K562 (cell line): ENCODE measurements around the gene COX20. TPM values are rescaled to one million over a fixed set of nuclear protein-coding genes. Genes with fewer than 3 reads are reported as not detected.

Experiments used
- ARID1B ChIP-seq: fragments of 450-650 bp; IDR thresholded peaks from 2 replicates; pipeline ENCODE4 v1.6.1; 2016; ENCODE audit warnings: antibody characterized with exemption, mild to moderate bottlenecking, inconsistent platforms
- CBX1 ChIP-seq: sonication (generic); IDR thresholded peaks from 2 replicates; pipeline ENCODE4 v1.6.1; 2016; ENCODE audit warnings: antibody characterized with exemption, low read depth, mild to moderate bottlenecking
- DPF2 ChIP-seq: fragments of 450-650 bp; IDR thresholded peaks from 2 replicates; pipeline ENCODE4 v1.6.1; 2016
- KLF16 ChIP-seq: IDR thresholded peaks from 2 replicates; pipeline ENCODE4 v1.6.1; 2016; ENCODE audit warnings: antibody characterized with exemption
- MIER1 ChIP-seq: fragments of 450-650 bp; IDR thresholded peaks from 2 replicates; pipeline ENCODE4 v1.6.1; 2016; ENCODE audit warnings: antibody characterized with exemption, mild to moderate bottlenecking, low read depth
- NBN ChIP-seq: fragments of 450-650 bp; IDR thresholded peaks from 2 replicates; pipeline ENCODE4 v1.6.1; 2016; ENCODE audit warnings: low read depth, mild to moderate bottlenecking
- polyA plus RNA-seq, 8 experiments: library from polyadenylated mRNA; depleted of rRNA in 4 of 8; stranded (reverse) in 5 of 8; unstranded in 3 of 8; fragments of >200 nt; fragmentation: Nextera tagmentation in 2 of 8; fragmentation: Illumina TruSeq in 1 of 8; extraction: Ambion mirVana in 2 of 8; extraction: Trizol in 1 of 8; gene quantifications; 2 replicates each; pipeline versions ENCODE4 v1.2.1 to v1.2.3, GENCODE V29; 2011 to 2014; ENCODE audit warnings: inconsistent platforms in 1 of 8, missing spikeins in 1 of 8
- total RNA-seq, 7 experiments: library from RNA; depleted of rRNA in 6 of 7; stranded (reverse); fragments of >200 nt in 6 of 7; fragmentation: Illumina TruSeq in 2 of 7; extraction: Trizol in 2 of 7; gene quantifications; 2 replicates each; pipeline versions ENCODE4 v1.2.1 to v1.2.3, GENCODE V29; 2011 to 2021; ENCODE audit warnings: low replicate concordance in 1 of 7
- TF ChIP-seq, protein P1 (sequence below): sonication (generic); formaldehyde crosslinking; IDR thresholded peaks from 2 replicates; pipeline ENCODE4 v1.8.0; 2023; ENCODE audit warnings: mild to moderate bottlenecking, missing genetic modification reagents
- TF ChIP-seq, protein P2 (sequence below), 2 experiments: fragments of 450-650 bp; formaldehyde crosslinking in 1 of 2; IDR thresholded peaks; 2 replicates each; pipeline versions ENCODE4 v1.4.0 to v1.6.1; 2014 to 2020; ENCODE audit warnings: mild to moderate bottlenecking in 2 of 2, borderline replicate concordance in 1 of 2, low read depth in 1 of 2
- TF ChIP-seq, protein P3 (sequence below): fragments of 450-650 bp; IDR thresholded peaks from 2 replicates; pipeline ENCODE4 v1.6.1; 2016; ENCODE audit warnings: mild to moderate bottlenecking

COX20 gene
- total and polyA plus RNA-seq, 9 of the 15 experiments (the other 6 are each of a cell fraction or from before 2014, with no cell fraction given) = 41.5 to 192 (median 84.3) TPM

DNA sequence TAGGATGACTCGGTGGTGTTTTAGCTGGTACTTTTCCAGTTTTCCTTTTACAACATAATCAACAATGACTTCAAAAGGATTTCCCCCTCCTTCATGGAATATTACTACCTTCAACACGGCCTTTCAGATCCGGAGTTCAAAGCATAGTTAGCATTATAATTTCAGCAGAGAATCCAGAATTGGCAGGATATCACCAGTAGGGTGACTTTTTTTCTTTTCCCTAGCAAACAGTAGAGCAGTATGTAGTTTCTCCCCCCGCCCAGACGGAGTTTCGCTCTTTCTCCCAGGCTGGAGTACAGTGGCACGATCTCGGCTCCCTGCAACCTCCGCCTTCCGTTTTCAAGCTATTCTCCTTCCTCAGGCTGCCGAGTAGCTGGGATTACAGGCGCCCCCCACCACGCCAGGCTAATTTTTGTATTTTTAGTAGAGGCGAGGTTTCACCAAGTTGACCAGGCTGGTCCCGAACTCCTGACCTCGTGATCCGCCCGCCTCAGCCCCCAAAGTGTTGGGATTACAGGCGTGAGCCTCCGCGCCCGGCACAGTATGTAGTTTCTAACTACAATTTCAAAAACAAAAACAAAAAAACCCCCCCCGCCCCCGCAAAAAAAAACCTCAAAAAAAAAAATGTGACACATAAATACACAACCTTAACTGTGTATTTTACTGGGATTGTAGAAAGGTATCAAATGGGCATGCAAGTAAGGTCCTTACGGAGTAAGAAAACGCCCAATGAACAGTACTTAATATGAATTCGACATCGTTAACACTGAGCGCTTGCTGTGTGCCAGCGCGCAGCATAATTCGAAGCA is 1.5 kb upstream of the COX20 start (continued):
- TF ChIP-seq, protein P1, sequence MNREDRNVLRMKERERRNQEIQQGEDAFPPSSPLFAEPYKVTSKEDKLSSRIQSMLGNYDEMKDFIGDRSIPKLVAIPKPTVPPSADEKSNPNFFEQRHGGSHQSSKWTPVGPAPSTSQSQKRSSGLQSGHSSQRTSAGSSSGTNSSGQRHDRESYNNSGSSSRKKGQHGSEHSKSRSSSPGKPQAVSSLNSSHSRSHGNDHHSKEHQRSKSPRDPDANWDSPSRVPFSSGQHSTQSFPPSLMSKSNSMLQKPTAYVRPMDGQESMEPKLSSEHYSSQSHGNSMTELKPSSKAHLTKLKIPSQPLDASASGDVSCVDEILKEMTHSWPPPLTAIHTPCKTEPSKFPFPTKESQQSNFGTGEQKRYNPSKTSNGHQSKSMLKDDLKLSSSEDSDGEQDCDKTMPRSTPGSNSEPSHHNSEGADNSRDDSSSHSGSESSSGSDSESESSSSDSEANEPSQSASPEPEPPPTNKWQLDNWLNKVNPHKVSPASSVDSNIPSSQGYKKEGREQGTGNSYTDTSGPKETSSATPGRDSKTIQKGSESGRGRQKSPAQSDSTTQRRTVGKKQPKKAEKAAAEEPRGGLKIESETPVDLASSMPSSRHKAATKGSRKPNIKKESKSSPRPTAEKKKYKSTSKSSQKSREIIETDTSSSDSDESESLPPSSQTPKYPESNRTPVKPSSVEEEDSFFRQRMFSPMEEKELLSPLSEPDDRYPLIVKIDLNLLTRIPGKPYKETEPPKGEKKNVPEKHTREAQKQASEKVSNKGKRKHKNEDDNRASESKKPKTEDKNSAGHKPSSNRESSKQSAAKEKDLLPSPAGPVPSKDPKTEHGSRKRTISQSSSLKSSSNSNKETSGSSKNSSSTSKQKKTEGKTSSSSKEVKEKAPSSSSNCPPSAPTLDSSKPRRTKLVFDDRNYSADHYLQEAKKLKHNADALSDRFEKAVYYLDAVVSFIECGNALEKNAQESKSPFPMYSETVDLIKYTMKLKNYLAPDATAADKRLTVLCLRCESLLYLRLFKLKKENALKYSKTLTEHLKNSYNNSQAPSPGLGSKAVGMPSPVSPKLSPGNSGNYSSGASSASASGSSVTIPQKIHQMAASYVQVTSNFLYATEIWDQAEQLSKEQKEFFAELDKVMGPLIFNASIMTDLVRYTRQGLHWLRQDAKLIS (CRISPR knock-in tag) = no peak
- TF ChIP-seq, protein P2, sequence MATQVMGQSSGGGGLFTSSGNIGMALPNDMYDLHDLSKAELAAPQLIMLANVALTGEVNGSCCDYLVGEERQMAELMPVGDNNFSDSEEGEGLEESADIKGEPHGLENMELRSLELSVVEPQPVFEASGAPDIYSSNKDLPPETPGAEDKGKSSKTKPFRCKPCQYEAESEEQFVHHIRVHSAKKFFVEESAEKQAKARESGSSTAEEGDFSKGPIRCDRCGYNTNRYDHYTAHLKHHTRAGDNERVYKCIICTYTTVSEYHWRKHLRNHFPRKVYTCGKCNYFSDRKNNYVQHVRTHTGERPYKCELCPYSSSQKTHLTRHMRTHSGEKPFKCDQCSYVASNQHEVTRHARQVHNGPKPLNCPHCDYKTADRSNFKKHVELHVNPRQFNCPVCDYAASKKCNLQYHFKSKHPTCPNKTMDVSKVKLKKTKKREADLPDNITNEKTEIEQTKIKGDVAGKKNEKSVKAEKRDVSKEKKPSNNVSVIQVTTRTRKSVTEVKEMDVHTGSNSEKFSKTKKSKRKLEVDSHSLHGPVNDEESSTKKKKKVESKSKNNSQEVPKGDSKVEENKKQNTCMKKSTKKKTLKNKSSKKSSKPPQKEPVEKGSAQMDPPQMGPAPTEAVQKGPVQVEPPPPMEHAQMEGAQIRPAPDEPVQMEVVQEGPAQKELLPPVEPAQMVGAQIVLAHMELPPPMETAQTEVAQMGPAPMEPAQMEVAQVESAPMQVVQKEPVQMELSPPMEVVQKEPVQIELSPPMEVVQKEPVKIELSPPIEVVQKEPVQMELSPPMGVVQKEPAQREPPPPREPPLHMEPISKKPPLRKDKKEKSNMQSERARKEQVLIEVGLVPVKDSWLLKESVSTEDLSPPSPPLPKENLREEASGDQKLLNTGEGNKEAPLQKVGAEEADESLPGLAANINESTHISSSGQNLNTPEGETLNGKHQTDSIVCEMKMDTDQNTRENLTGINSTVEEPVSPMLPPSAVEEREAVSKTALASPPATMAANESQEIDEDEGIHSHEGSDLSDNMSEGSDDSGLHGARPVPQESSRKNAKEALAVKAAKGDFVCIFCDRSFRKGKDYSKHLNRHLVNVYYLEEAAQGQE (IDR thresholded peaks at IDR 0.05; ENCODE audit: borderline replicate concordance) = peak; percentile 76
- TF ChIP-seq, protein P2 (CRISPR knock-in tag; IDR thresholded peaks at IDR 0.05; ENCODE audit: low read depth) = no peak
- TF ChIP-seq MIER1 (peak; percentile 27; the same call in 1 of the 2 replicates), NBN (peak; percentile 60; the same call in 1 of the 2 replicates), ARID1B (peak; percentile 24; the same call in 1 of the 2 replicates), CBX1 (peak; percentile 74; the same call in 1 of the 2 replicates), KLF16 (0 out of 2 replicates have a peak, but pooled peaks have one; percentile 18), DPF2 (peak; percentile 73)
- TF ChIP-seq, protein P3, sequence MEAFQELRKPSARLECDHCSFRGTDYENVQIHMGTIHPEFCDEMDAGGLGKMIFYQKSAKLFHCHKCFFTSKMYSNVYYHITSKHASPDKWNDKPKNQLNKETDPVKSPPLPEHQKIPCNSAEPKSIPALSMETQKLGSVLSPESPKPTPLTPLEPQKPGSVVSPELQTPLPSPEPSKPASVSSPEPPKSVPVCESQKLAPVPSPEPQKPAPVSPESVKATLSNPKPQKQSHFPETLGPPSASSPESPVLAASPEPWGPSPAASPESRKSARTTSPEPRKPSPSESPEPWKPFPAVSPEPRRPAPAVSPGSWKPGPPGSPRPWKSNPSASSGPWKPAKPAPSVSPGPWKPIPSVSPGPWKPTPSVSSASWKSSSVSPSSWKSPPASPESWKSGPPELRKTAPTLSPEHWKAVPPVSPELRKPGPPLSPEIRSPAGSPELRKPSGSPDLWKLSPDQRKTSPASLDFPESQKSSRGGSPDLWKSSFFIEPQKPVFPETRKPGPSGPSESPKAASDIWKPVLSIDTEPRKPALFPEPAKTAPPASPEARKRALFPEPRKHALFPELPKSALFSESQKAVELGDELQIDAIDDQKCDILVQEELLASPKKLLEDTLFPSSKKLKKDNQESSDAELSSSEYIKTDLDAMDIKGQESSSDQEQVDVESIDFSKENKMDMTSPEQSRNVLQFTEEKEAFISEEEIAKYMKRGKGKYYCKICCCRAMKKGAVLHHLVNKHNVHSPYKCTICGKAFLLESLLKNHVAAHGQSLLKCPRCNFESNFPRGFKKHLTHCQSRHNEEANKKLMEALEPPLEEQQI = 0 out of 2 replicates have a peak, but pooled peaks have one; percentile 22
